NCI-H2107 treated with DMSO at 0.1 percent for 48 hours (cell line): ENCODE measurements around the gene PTGES3L.

ENCODE experiments used
- DNase-seq: peaks from one replicate; lab custom pipeline; 2025; ENCODE audit not compliant: unreplicated experiment; lab: John Stamatoyannopoulos, UW

The PTGES3L gene

GRCh38 chr17:42979511-42980273 is at the start of gene PTGES3L:
Gene PTGES3L (minus strand): TSS chr17:42980080. CDS start chr17:42980053, 27 bp downstream.
- peak; percentile 66 for DNase-seq

GRCh38 chr17:43028221-43028861 is 48.5 kb upstream of the PTGES3L start:
- DNase-seq: no peak

- DNase-seq: no peak
Observed at GRCh38 chr17:43027091-43028032, 47.5 kb upstream of the PTGES3L start.

- no peak for DNase-seq
Observed at GRCh38 chr17:43026595-43026994, 46.7 kb upstream of the PTGES3L start.

- DNase-seq: no peak
Observed at GRCh38 chr17:43025766-43026537, 46.1 kb upstream of the PTGES3L start.

GRCh38 chr17:43025290-43025657 is 45.4 kb upstream of the PTGES3L start:
- no peak for DNase-seq

- peak; percentile 81 for DNase-seq
Observed at GRCh38 chr17:43024407-43025289, 44.8 kb upstream of the PTGES3L start, which contains the start of gene RND2. Gene RND2 (plus strand): TSS chr17:43025231. CDS start chr17:43025348, 117 bp downstream.

- DNase-seq: peak; percentile 11
Observed at GRCh38 chr17:43021741-43022512, 42.0 kb upstream of the PTGES3L start, which contains the start of gene VAT1. Gene VAT1 (minus strand): TSS chr17:43022385. CDS start chr17:43022322, 63 bp downstream.

- DNase-seq: no peak
Observed at GRCh38 chr17:43020789-43021740, 41.2 kb upstream of the PTGES3L start.

GRCh38 chr17:43020030-43020621 is 40.2 kb upstream of the PTGES3L start:
- DNase-seq: no peak

- no peak for DNase-seq
Observed at GRCh38 chr17:43019418-43019817, 39.5 kb upstream of the PTGES3L start.

GRCh38 chr17:43018932-43019331 is 39.1 kb upstream of the PTGES3L start:
- DNase-seq: no peak

- no peak for DNase-seq
Observed at GRCh38 chr17:43018008-43018853, 38.4 kb upstream of the PTGES3L start.

GRCh38 chr17:43016216-43016615 is 36.3 kb upstream of the PTGES3L start:
- no peak for DNase-seq

- DNase-seq: no peak
Observed at GRCh38 chr17:43015579-43015978, 35.7 kb upstream of the PTGES3L start.
